NB4 (cell line): ENCODE results near the gene BCL6.

Source experiments
- DNase-seq: peaks from one replicate; pipeline ENCODE4 v3.0.0; 2010; ENCODE audit warnings: low read depth
- H3K4me3 ChIP-seq: one replicate; pipeline ENCODE4 v1.5.1; 2011; ENCODE audit warnings: mild to moderate bottlenecking, low read depth, low read length, moderate library complexity
- MAX ChIP-seq: IDR thresholded peaks from 2 replicates; pipeline ENCODE4 v1.6.1; 2011; ENCODE audit warnings: low read depth, low read length
- MYC ChIP-seq: IDR thresholded peaks from 2 replicates; pipeline ENCODE4 v1.6.1; 2011; ENCODE audit warnings: low read depth, low read length
- POLR2A ChIP-seq: IDR thresholded peaks from 2 replicates; pipeline ENCODE4 v1.6.1; 2011; ENCODE audit warnings: mild to moderate bottlenecking; ENCODE audit not compliant: insufficient read length; ENCODE audit errors: extremely low read depth
- TF ChIP-seq, protein P1 (sequence below): IDR thresholded peaks from one replicate; pipeline ENCODE4 v1.5.1; 2012; ENCODE audit warnings: low read depth, low read length

BCL6 gene

GRCh38 chr3:187673012-187673411 lies 72.3 kb downstream of the BCL6 start:
- DNase-seq: no peak
- TF ChIP-seq MAX (no peak), MYC (no peak), POLR2A (no peak)
- TF ChIP-seq, protein P1, sequence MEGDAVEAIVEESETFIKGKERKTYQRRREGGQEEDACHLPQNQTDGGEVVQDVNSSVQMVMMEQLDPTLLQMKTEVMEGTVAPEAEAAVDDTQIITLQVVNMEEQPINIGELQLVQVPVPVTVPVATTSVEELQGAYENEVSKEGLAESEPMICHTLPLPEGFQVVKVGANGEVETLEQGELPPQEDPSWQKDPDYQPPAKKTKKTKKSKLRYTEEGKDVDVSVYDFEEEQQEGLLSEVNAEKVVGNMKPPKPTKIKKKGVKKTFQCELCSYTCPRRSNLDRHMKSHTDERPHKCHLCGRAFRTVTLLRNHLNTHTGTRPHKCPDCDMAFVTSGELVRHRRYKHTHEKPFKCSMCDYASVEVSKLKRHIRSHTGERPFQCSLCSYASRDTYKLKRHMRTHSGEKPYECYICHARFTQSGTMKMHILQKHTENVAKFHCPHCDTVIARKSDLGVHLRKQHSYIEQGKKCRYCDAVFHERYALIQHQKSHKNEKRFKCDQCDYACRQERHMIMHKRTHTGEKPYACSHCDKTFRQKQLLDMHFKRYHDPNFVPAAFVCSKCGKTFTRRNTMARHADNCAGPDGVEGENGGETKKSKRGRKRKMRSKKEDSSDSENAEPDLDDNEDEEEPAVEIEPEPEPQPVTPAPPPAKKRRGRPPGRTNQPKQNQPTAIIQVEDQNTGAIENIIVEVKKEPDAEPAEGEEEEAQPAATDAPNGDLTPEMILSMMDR: no peak
- no peak overlapping the region for H3K4me3 ChIP-seq
